Activated naive CD4-positive, alpha-beta T cell treated with anti-CD3 and anti-CD28 coated beads, Interleukin-2, amount 50 U/mL, for 72 hours (primary cell): ENCODE data around the gene KIF16B. TPM values are rescaled to one million over a fixed set of nuclear protein-coding genes. Genes with fewer than 3 reads are reported as not detected.
"Not testable (repeated sequence)": the region's sequence is repeated elsewhere in the genome, so short reads cannot be mapped to it uniquely, and the experiment has no call there.

Experiments
- ATAC-seq, 2 donors: fragments of 150-1000 bp; cut with Tn5 transposase; 2 replicates each; pipeline ENCODE4 v1.10.0; 2021; ENCODE audit warnings: mild to moderate bottlenecking in 2 of 2, moderate library complexity in 2 of 2
- DNase-seq, 2 donors: peaks; one replicate each; pipeline ENCODE4 v3.0.0; 2021 to 2022; ENCODE audit warnings: low spot score in 2 of 2
- H3K27ac Mint-ChIP-seq, 2 donors: one replicate each; pipeline ENCODE4 v1.8.0; 2022; ENCODE audit warnings: mild to moderate bottlenecking in 2 of 2, mixed read lengths in 2 of 2
- H3K36me3 Mint-ChIP-seq, 2 donors: one replicate each; pipeline ENCODE4 v1.8.0; 2022; ENCODE audit warnings: mixed read lengths in 2 of 2
- H3K9me3 Mint-ChIP-seq, 2 donors: one replicate each; pipeline ENCODE4 v1.8.0; 2022; ENCODE audit warnings: mixed read lengths in 2 of 2
- total RNA-seq, 2 donors: library from RNA; stranded (reverse); gene quantifications; one replicate each; pipeline ENCODE4 v1.2.3, GENCODE V29; 2022

KIF16B gene
- total RNA-seq, 2 donors from 2014 or later, result 8.3 to 8.9 TPM

- Mint-ChIP-seq H3K27ac (no peak overlapping the region), H3K9me3 (peaks cover 0 to 1% of the 10 kb centered on the region in 2 donors), H3K36me3 (peaks cover 3 to 21% of the 10 kb centered on the region in 2 donors)
- ATAC-seq, result no peak
- no peak for DNase-seq
Observed at GRCh38 chr20:16272780-16273360, 300.4 kb downstream of the KIF16B start.

- DNase-seq (no peak), ATAC-seq (no peak)
- H3K36me3 Mint-ChIP-seq, result peaks cover 17 to 35% of the 10 kb centered on the region in 2 donors
- no peak overlapping the region for H3K27ac Mint-ChIP-seq
- peaks cover 9 to 15% of the 10 kb centered on the region in 2 donors for H3K9me3 Mint-ChIP-seq
Observed at GRCh38 chr20:16271450-16271849, 301.8 kb downstream of the KIF16B start.

GRCh38 chr20:16270989-16271388 lies 302.3 kb downstream of the KIF16B start:
- DNase-seq (no peak), ATAC-seq (no peak)
- H3K27ac Mint-ChIP-seq, result no peak overlapping the region
- H3K9me3 Mint-ChIP-seq, result peaks cover 11 to 18% of the 10 kb centered on the region in 2 donors
- peaks cover 21 to 40% of the 10 kb centered on the region in 2 donors for H3K36me3 Mint-ChIP-seq

- ATAC-seq, result no peak
- Mint-ChIP-seq H3K27ac (no peak overlapping the region), H3K36me3 (peaks cover 27 to 40% of the 10 kb centered on the region in 2 donors), H3K9me3 (peaks cover 16 to 23% of the 10 kb centered on the region in 2 donors)
- no peak for DNase-seq
Observed at GRCh38 chr20:16270314-16270931, 302.8 kb downstream of the KIF16B start.

GRCh38 chr20:16267526-16267925 lies 305.7 kb downstream of the KIF16B start:
- Mint-ChIP-seq H3K36me3 (peaks cover 28 to 32% of the 10 kb centered on the region in 2 donors), H3K27ac (no peak overlapping the region)

GRCh38 chr20:16265334-16265733 lies 307.9 kb downstream of the KIF16B start:
- H3K27ac Mint-ChIP-seq, result no peak overlapping the region
- no peak for DNase-seq
- H3K9me3 Mint-ChIP-seq, result peaks cover 19 to 27% of the 10 kb centered on the region in 2 donors
- ATAC-seq, result no peak
- peaks cover 28% of the 10 kb centered on the region in 2 donors for H3K36me3 Mint-ChIP-seq

More at GRCh38 chr20:16267526-16267925, 305.7 kb downstream of the KIF16B start:
- no peak for ATAC-seq
- peaks cover 19 to 24% of the 10 kb centered on the region in 2 donors for H3K9me3 Mint-ChIP-seq
- no peak for DNase-seq

- Mint-ChIP-seq H3K9me3 (peaks cover 19 to 27% of the 10 kb centered on the region in 2 donors), H3K27ac (no peak overlapping the region), H3K36me3 (peaks cover 28% of the 10 kb centered on the region in 2 donors)
- ATAC-seq (no peak), DNase-seq (no peak)
Observed at GRCh38 chr20:16263582-16263981, 309.7 kb downstream of the KIF16B start.

GRCh38 chr20:16262594-16262993 lies 310.7 kb downstream of the KIF16B start:
- Mint-ChIP-seq H3K27ac (no peak overlapping the region), H3K36me3 (peaks cover 22 to 24% of the 10 kb centered on the region in 2 donors), H3K9me3 (peaks cover 19 to 24% of the 10 kb centered on the region in 2 donors)
- ATAC-seq, result no peak
- DNase-seq, result no peak

- ATAC-seq, result no peak
- Mint-ChIP-seq H3K9me3 (peaks cover 13 to 16% of the 10 kb centered on the region in 2 donors), H3K36me3 (peaks cover 14 to 16% of the 10 kb centered on the region in 2 donors), H3K27ac (no peak overlapping the region)
- no peak for DNase-seq
Observed at GRCh38 chr20:16261733-16262273, 311.4 kb downstream of the KIF16B start.

- H3K9me3 Mint-ChIP-seq, result peaks cover 7 to 9% of the 10 kb centered on the region in 2 donors
- no peak for ATAC-seq
Observed at GRCh38 chr20:16260911-16261310, 312.3 kb downstream of the KIF16B start.

GRCh38 chr20:16260133-16260532 lies 313.1 kb downstream of the KIF16B start:
- H3K9me3 Mint-ChIP-seq, H3K36me3 Mint-ChIP-seq, ATAC-seq, H3K27ac Mint-ChIP-seq, DNase-seq: not testable (repeated sequence)

More at GRCh38 chr20:16260911-16261310, 312.3 kb downstream of the KIF16B start:
- no peak overlapping the region for H3K27ac Mint-ChIP-seq
- H3K36me3 Mint-ChIP-seq, result peaks cover 6 to 7% of the 10 kb centered on the region in 2 donors
- no peak for DNase-seq

- ATAC-seq (no peak), DNase-seq (no peak)
- Mint-ChIP-seq H3K36me3 (no peaks in the 10 kb centered on the region), H3K27ac (no peak overlapping the region), H3K9me3 (peaks cover 0 to 3% of the 10 kb centered on the region in 2 donors)
Observed at GRCh38 chr20:16258766-16259165, 314.5 kb downstream of the KIF16B start.

- ATAC-seq, result no peak
- H3K36me3 Mint-ChIP-seq, result no peaks in the 10 kb centered on the region
- DNase-seq, result no peak
- peaks cover 0 to 3% of the 10 kb centered on the region in 2 donors for H3K9me3 Mint-ChIP-seq
- no peak overlapping the region for H3K27ac Mint-ChIP-seq
Observed at GRCh38 chr20:16257813-16258430, 315.3 kb downstream of the KIF16B start.

GRCh38 chr20:16257021-16257420 lies 316.2 kb downstream of the KIF16B start:
- Mint-ChIP-seq H3K27ac (no peak overlapping the region), H3K36me3 (no peaks in the 10 kb centered on the region), H3K9me3 (peaks cover 0 to 3% of the 10 kb centered on the region in 2 donors)
- ATAC-seq, result no peak
- DNase-seq, result no peak

- Mint-ChIP-seq H3K9me3 (peaks cover 0 to 6% of the 10 kb centered on the region in 2 donors), H3K36me3 (no peaks in the 10 kb centered on the region), H3K27ac (no peak overlapping the region)
- no peak for ATAC-seq
- DNase-seq, result no peak
Observed at GRCh38 chr20:16246870-16247269, 326.4 kb downstream of the KIF16B start.

- ATAC-seq, result no peak
- H3K27ac Mint-ChIP-seq, result no peak overlapping the region
- no peaks in the 10 kb centered on the region for H3K36me3 Mint-ChIP-seq
- no peak for DNase-seq
- peaks cover 0 to 6% of the 10 kb centered on the region in 2 donors for H3K9me3 Mint-ChIP-seq
Observed at GRCh38 chr20:16246291-16246690, 327.0 kb downstream of the KIF16B start.

GRCh38 chr20:16245879-16246278 lies 327.4 kb downstream of the KIF16B start:
- Mint-ChIP-seq H3K27ac (no peak overlapping the region), H3K36me3 (no peaks in the 10 kb centered on the region), H3K9me3 (peaks cover 0 to 6% of the 10 kb centered on the region in 2 donors)
- no peak for ATAC-seq
- no peak for DNase-seq
